ENCODE results near the gene AHDC1. TPM values are rescaled to one million over a fixed set of nuclear protein-coding genes. Genes with fewer than 3 reads are reported as not detected.
"Not testable (repeated sequence)": the region's sequence is repeated elsewhere in the genome, so short reads cannot be mapped to it uniquely, and the experiment has no call there.

The AHDC1 gene
- total RNA-seq, 1 donor from 2014 or later, result 7.0 TPM

DNA sequence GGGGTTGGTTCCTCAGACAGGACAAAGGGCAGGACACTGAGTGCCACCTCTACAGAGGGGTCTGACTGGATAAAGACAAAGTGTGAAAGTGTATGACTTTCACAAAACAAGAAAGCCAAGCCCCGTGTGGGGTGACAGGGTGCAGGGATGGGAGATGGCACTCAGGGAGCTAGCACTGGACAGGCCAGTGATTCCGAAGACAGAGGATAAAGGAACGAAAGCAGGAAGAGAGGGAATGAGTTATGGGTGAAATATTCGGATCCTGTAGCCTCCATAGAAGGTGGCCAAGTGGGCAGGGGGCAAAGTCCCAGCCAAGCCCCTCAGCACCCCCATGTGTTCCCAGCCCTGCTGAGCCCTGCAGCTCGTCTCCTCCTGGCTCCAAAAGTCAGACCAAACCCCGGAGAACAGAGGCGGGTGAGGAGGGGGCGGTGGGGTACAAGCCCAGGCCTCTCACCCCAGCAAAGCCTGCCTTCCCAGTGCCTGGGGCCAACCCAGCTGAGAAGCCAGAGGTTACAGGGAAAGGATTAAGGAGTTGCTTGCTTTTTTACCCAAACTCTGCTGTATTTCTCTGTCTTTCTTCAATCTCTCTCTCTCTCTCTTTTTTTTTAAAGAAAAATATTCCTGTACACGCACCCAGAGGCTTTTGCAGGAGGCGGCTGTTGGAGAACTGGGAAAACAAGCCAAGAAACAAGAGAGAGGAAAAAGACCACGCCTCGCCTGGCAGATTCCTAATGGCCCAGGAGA is 99.9 kb downstream of the AHDC1 start:
- no peaks in the 10 kb centered on the region for H3K27me3 ChIP-seq
- no peaks in the 10 kb centered on the region for H4K20me1 ChIP-seq (ENCODE audit: low read depth)
- H3K9ac ChIP-seq, result no peak overlapping the region
- no peaks in the 10 kb centered on the region for H3K9me3 ChIP-seq (ENCODE audit: low read depth)
- Mint-ChIP-seq H3K27ac (peak overlapping the region; percentile 99), H3K36me3 (no peaks in the 10 kb centered on the region), H3K4me1 (peaks cover 51% of the 10 kb centered on the region), H3K4me3 (peak overlapping the region; percentile 53), H3K9me3 (peaks cover 4% of the 10 kb centered on the region), H3K27me3 (ENCODE audit: insufficient read depth, low read depth) (peaks cover 7% of the 10 kb centered on the region)
- peak overlapping the region; percentile 42 for H3K4me2 ChIP-seq
- no peaks in the 10 kb centered on the region for H3K79me2 ChIP-seq (ENCODE audit: low read depth)
- H3F3A ChIP-seq (ENCODE audit: low read depth), result peaks cover 30% of the 10 kb centered on the region
- TF ChIP-seq EZH2 (IDR thresholded peaks at IDR 0.05) (no peak), EZH2phosphoT487 (IDR thresholded peaks at IDR 0.05) (no peak)
- TF ChIP-seq, protein P1, sequence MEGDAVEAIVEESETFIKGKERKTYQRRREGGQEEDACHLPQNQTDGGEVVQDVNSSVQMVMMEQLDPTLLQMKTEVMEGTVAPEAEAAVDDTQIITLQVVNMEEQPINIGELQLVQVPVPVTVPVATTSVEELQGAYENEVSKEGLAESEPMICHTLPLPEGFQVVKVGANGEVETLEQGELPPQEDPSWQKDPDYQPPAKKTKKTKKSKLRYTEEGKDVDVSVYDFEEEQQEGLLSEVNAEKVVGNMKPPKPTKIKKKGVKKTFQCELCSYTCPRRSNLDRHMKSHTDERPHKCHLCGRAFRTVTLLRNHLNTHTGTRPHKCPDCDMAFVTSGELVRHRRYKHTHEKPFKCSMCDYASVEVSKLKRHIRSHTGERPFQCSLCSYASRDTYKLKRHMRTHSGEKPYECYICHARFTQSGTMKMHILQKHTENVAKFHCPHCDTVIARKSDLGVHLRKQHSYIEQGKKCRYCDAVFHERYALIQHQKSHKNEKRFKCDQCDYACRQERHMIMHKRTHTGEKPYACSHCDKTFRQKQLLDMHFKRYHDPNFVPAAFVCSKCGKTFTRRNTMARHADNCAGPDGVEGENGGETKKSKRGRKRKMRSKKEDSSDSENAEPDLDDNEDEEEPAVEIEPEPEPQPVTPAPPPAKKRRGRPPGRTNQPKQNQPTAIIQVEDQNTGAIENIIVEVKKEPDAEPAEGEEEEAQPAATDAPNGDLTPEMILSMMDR (IDR thresholded peaks at IDR 0.05), result no peak
- peak; percentile 30 for DNase-seq (ENCODE audit: low spot score)
- peaks cover 16% of the 10 kb centered on the region for H3K4me1 ChIP-seq
- H3K4me3 ChIP-seq, result no peak overlapping the region
- H3K27ac ChIP-seq, result peak overlapping the region; percentile 88
- peak overlapping the region; percentile 71 for H2AFZ ChIP-seq (replicated peaks)
- no peaks in the 10 kb centered on the region for H3K36me3 ChIP-seq

DNA sequence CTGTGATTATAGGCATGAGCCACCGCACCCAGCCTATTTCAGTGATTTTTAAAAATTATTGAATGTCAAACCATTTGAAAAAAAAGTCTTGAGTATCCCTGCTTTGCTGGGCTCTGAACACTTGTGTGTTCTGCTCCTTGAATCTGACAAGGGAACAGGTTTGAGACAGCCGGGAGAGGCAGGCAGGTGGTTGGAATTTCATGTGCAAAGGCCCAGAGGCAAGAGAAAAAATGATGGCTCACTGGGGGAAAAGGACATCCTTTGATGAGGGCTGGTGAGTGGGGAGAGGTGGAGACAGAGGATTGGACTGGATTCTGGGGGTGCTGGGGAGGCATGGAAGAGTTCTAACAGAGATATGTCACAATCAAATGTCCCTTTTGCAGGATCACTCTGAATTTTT is 100.9 kb downstream of the AHDC1 start:
- peaks cover 16% of the 10 kb centered on the region for H3K4me1 ChIP-seq
- Mint-ChIP-seq H3K27ac (peak overlapping the region; percentile 83), H3K27me3 (ENCODE audit: insufficient read depth, low read depth) (peaks cover 5% of the 10 kb centered on the region), H3K9me3 (peaks cover 5% of the 10 kb centered on the region), H3K4me1 (peaks cover 47% of the 10 kb centered on the region), H3K36me3 (no peaks in the 10 kb centered on the region), H3K4me3 (peak overlapping the region; percentile 6)
- H4K20me1 ChIP-seq (ENCODE audit: low read depth), result no peaks in the 10 kb centered on the region
- no peak for DNase-seq (ENCODE audit: low spot score)
- H3K4me2 ChIP-seq, result no peak overlapping the region
- H3K79me2 ChIP-seq (ENCODE audit: low read depth), result no peaks in the 10 kb centered on the region
- no peak overlapping the region for H3K27ac ChIP-seq
- H3K36me3 ChIP-seq, result no peaks in the 10 kb centered on the region
- H3K9me3 ChIP-seq (ENCODE audit: low read depth), result no peaks in the 10 kb centered on the region
- H3K9ac ChIP-seq, result no peak overlapping the region
- H3K27me3 ChIP-seq, result no peaks in the 10 kb centered on the region
- TF ChIP-seq, protein P1 (IDR thresholded peaks at IDR 0.05), result no peak
- TF ChIP-seq EZH2phosphoT487 (IDR thresholded peaks at IDR 0.05), result no peak
- TF ChIP-seq EZH2 (IDR thresholded peaks at IDR 0.05), result no peak
- H3F3A ChIP-seq (ENCODE audit: low read depth), result peaks cover 32% of the 10 kb centered on the region
- no peak overlapping the region for H2AFZ ChIP-seq (replicated peaks)
- no peak overlapping the region for H3K4me3 ChIP-seq

DNA sequence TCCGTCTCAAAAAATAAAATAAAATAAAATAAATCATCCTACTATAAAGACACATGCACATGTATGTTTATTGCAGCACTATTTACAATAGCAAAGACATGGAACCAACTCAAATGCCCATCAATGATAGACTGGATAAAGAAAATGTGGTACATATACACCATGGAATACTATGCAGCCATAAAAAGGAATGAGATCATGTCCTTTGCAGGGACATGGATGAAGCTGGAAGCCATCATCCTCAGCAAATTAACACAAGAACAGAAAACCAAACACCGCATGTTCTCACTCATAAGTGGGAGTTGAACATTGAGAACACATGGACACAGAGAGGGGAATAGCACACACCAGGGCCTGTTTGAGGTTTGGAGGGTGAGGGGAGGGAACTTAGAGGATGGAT is 102.8 kb downstream of the AHDC1 start:
- not testable (repeated sequence) for H3K4me3 ChIP-seq; H3K9me3 ChIP-seq (ENCODE audit: low read depth); H2AFZ ChIP-seq (replicated peaks); H3K9ac ChIP-seq; H3K9me3 Mint-ChIP-seq; H3K36me3 Mint-ChIP-seq; H3K27me3 Mint-ChIP-seq (ENCODE audit: insufficient read depth, low read depth); H3K4me2 ChIP-seq; H3K36me3 ChIP-seq; H3K27me3 ChIP-seq; H3K27ac Mint-ChIP-seq; H4K20me1 ChIP-seq (ENCODE audit: low read depth); H3K79me2 ChIP-seq (ENCODE audit: low read depth); DNase-seq (ENCODE audit: low spot score); H3K27ac ChIP-seq
- Histone ChIP-seq H3K4me1 (peaks cover 27% of the 10 kb centered on the region), H3F3A (ENCODE audit: low read depth) (peaks cover 43% of the 10 kb centered on the region)
- Mint-ChIP-seq H3K4me3 (peak overlapping the region; percentile 67), H3K4me1 (peaks cover 56% of the 10 kb centered on the region)

DNA sequence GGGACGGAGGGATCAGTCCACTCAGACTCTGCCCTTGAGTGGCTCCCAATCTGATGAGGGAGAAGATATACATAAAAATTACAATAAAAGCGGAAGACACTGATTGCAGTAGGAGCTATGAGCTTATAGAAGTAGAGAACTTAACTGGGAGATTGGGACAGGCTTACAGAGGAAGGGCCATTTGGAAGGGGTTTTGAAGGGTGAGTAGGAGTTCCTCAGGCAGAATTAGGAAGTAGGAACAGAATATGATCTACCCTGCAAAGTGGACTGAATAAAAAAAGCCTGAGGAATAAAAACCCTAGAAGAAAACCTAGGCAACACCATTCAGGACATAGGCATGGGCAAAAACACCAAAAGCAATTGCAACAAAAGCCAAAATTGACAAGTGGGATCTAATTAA is 104.8 kb downstream of the AHDC1 start:
- H3K9me3 ChIP-seq (ENCODE audit: low read depth), result no peaks in the 10 kb centered on the region
- H3K79me2 ChIP-seq (ENCODE audit: low read depth), result no peaks in the 10 kb centered on the region
- H3K9me3 Mint-ChIP-seq, result peaks cover 5% of the 10 kb centered on the region
- H3K27me3 Mint-ChIP-seq (ENCODE audit: insufficient read depth, low read depth), result peaks cover 5% of the 10 kb centered on the region
- peak overlapping the region; percentile 41 for H3K4me3 Mint-ChIP-seq
- H3K4me1 Mint-ChIP-seq, result peaks cover 44% of the 10 kb centered on the region
- H4K20me1 ChIP-seq (ENCODE audit: low read depth), result no peaks in the 10 kb centered on the region
- no peaks in the 10 kb centered on the region for H3K36me3 ChIP-seq
- no peaks in the 10 kb centered on the region for H3K36me3 Mint-ChIP-seq
- peaks cover 30% of the 10 kb centered on the region for H3F3A ChIP-seq (ENCODE audit: low read depth)
- no peak overlapping the region for H3K4me2 ChIP-seq
- peak overlapping the region; percentile 61 for H3K27ac Mint-ChIP-seq
- H2AFZ ChIP-seq (replicated peaks), result no peak overlapping the region
- no peak overlapping the region for H3K9ac ChIP-seq
- no peak overlapping the region for H3K27ac ChIP-seq
- H3K4me3 ChIP-seq, result no peak overlapping the region
- no peaks in the 10 kb centered on the region for H3K27me3 ChIP-seq
- TF ChIP-seq EZH2phosphoT487 (IDR thresholded peaks at IDR 0.05), result no peak
- TF ChIP-seq, protein P1 (IDR thresholded peaks at IDR 0.05), result no peak
- no peak for TF ChIP-seq EZH2 (IDR thresholded peaks at IDR 0.05)
- H3K4me1 ChIP-seq, result peaks cover 15% of the 10 kb centered on the region
- DNase-seq (ENCODE audit: low spot score), result no peak

Measured in neural progenitor cell (in vitro differentiated cells).